SJCRH30 (cell line): ENCODE data around the gene DEDD2. TPM values are rescaled to one million over a fixed set of nuclear protein-coding genes. Genes with fewer than 3 reads are reported as not detected.

ENCODE experiments used
- DNase-seq, 2 experiments: peaks; one replicate each; pipeline ENCODE4 v3.0.0-alpha.2; 2015 to 2020
- H3K27ac ChIP-seq: fragments of 250-450 bp; sonication (Bioruptor Pico); 2 replicates; pipeline ENCODE4 v1.5.1; 2020; ENCODE audit warnings: mild to moderate bottlenecking, moderate library complexity
- H3K27me3 ChIP-seq: fragments of 250-450 bp; sonication (Bioruptor Pico); 2 replicates; pipeline ENCODE4 v1.5.1; 2020; ENCODE audit warnings: mild to moderate bottlenecking, moderate library complexity
- H3K36me3 ChIP-seq: fragments of 250-450 bp; sonication (Bioruptor Pico); 2 replicates; pipeline ENCODE4 v1.5.1; 2020; ENCODE audit warnings: mild to moderate bottlenecking, moderate library complexity
- H3K4me1 ChIP-seq: fragments of 250-450 bp; sonication (Bioruptor Pico); 2 replicates; pipeline ENCODE4 v1.5.1; 2020; ENCODE audit warnings: mild to moderate bottlenecking, moderate library complexity
- H3K4me3 ChIP-seq: fragments of 250-450 bp; sonication (Bioruptor Pico); 2 replicates; pipeline ENCODE4 v1.5.1; 2020; ENCODE audit warnings: mild to moderate bottlenecking, moderate library complexity
- H3K9me3 ChIP-seq: fragments of 250-450 bp; sonication (Bioruptor Pico); replicated peaks from 2 replicates; pipeline ENCODE4 v1.5.1; 2020; ENCODE audit warnings: mild to moderate bottlenecking, moderate library complexity
- total RNA-seq: library from RNA; depleted of rRNA; stranded (reverse); fragments of >200 nt; shearing (Covaris generic); gene quantifications from 2 replicates; pipeline ENCODE4 v1.2.3, GENCODE V29; 2014; rRNA removed

The DEDD2 gene
- total RNA-seq, 1 experiment from 2014 or later = 16.2 TPM

- no peak overlapping the region for H3K4me3 ChIP-seq
- no peak for DNase-seq
- no peaks in the 10 kb centered on the region for H3K4me1 ChIP-seq
- no peaks in the 10 kb centered on the region for H3K36me3 ChIP-seq
- peaks cover 73% of the 10 kb centered on the region for H3K27me3 ChIP-seq
- no peaks in the 10 kb centered on the region for H3K9me3 ChIP-seq
- no peak overlapping the region for H3K27ac ChIP-seq
Measured at GRCh38 chr19:42150364-42150763, 67.1 kb downstream of the DEDD2 start.

DNA sequence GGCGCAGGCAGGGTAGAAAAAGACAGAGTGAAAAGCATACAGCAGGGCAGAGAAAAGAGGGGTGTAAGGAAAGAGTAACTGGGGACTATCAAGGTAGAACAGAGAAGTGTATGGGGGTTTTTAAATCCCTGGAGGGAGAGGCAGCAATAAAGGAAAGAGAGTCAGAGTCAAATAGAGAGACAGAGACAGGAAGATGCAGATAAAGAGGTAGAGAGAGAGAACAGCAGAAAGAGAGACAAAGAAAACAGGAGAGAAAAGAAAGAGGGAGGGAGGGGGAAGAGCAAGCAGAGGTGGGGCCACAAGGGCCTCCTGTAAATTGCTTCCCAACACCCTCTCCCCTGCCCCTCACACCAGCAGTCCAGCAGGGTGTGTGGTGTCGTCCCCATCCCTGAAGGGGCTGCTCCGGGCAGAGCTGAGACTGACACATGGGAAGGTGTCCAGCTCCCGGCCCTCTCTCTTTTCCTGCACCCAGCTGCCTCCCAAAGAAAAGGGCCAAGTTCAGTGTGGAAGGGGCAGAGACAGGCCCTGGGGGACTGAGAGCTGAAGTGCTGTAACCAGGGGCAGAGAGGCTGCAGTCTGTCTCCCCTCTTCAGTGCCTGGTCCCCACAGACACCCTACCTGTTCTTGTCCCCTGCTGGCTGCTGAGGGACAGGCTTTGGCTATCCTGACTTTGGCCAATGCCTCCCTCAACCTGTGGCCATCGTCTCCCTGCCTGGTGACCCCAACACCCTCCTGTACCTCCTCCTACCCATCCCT lies 67.9 kb downstream of the DEDD2 start:
- Histone ChIP-seq H3K36me3 (no peaks in the 10 kb centered on the region), H3K4me3 (no peak overlapping the region), H3K9me3 (no peaks in the 10 kb centered on the region), H3K27ac (no peak overlapping the region), H3K4me1 (no peaks in the 10 kb centered on the region), H3K27me3 (peaks cover 66% of the 10 kb centered on the region)
- DNase-seq = no peak

Other genes with a start within 250 kb of the DEDD2 start
- 11.2 and 12.1 TPM in 2 replicates for gene ATP1A3, start 223.4 kb downstream of the DEDD2 start, total RNA-seq
- gene GRIK5, start 147.5 kb downstream of the DEDD2 start, total RNA-seq = 10.3 and 10.5 TPM in 2 replicates
- gene ZNF574, start 141.5 kb downstream of the DEDD2 start, total RNA-seq = 31.1 and 31.5 TPM in 2 replicates
- 0.10 and 0.16 TPM in 2 replicates for gene POU2F2, start 85.2 kb downstream of the DEDD2 start, total RNA-seq
- 9.2 and 10.7 TPM in 2 replicates for gene ZNF526, start 2.6 kb upstream of the DEDD2 start, total RNA-seq
- gene GSK3A, start 24.9 kb upstream of the DEDD2 start, total RNA-seq = 34.9 and 37.1 TPM in 2 replicates
- 35.1 and 37.7 TPM in 2 replicates for gene ERF, start 37.5 kb upstream of the DEDD2 start, total RNA-seq
- gene CIC, start 51.6 kb upstream of the DEDD2 start, total RNA-seq = 19.1 and 21.5 TPM in 2 replicates
- 0.73 and 1.9 TPM in 2 replicates for gene PRR19, start 84.5 kb upstream of the DEDD2 start, total RNA-seq
- 62.5 and 65.6 TPM in 2 replicates for gene PAFAH1B3, start 84.9 kb upstream of the DEDD2 start, total RNA-seq
- 0.85 TPM in 1 of 2 replicates, not detected in the other for gene TMEM145, start 95.6 kb upstream of the DEDD2 start, total RNA-seq
- 18.9 and 19.9 TPM in 2 replicates for gene MEGF8, start 108.0 kb upstream of the DEDD2 start, total RNA-seq
- not detected in 2 replicates for gene CNFN, start 172.6 kb upstream of the DEDD2 start, total RNA-seq
- gene LIPE, start 209.7 kb upstream of the DEDD2 start, total RNA-seq = not detected in 2 replicates
- not detected in 2 replicates for gene CXCL17, start 225.3 kb upstream of the DEDD2 start, total RNA-seq